ENCODE data around the gene JPH2.
A peak's percentile ranks its signal among the peaks of the same experiment; 100 is the strongest.

JPH2 gene

DNA sequence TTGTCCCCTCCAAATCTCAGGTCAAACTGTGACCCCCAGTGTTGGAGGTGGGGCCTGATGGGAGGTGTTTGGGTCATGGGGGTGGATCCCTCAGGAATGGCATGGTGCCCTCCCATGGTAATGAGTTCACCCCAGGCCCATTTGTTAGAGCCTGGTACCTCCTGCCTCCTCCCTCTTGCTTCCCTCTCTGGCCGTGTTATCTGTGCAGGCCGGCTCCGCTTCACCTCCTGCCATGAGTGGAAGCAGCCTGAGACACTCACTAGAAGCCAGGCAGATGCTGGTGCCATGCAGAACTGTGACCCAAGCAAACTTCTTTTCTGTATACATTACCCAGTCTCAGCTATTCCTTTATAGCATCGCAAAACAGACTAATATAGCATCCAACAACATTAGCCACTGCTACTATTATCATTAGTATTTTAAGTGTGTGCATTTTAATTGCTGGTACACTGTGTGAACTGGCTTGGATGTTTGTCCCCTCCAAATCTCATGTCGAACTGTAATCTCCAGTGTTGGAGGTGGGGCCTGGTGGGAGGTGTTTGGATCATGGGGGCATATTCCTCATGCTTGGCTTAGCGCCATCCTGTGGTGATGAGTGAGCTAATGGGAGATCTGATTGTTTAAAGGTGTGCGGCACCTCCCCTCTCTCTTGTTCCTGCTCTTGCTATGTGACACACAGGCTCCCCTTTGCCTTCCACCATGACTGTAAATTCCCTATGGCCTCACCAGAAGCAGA is 35.8 kb upstream of the JPH2 start:
- Histone ChIP-seq H3K36me3 (ENCODE audit: insufficient read depth, low read length) (no peaks in the 10 kb centered on the region), H3K9ac (ENCODE audit: low read depth, low read length) (no peak overlapping the region), H3K4me3 (ENCODE audit: low read length) (no peak overlapping the region), H3K9me3 (replicated peaks; ENCODE audit: low read length) (no peaks in the 10 kb centered on the region), H3K27me3 (ENCODE audit: control insufficient read depth, insufficient read depth, low read length) (no peaks in the 10 kb centered on the region), H3K4me1 (ENCODE audit: control insufficient read depth, insufficient read depth, low read length) (no peaks in the 10 kb centered on the region), H3K4me2 (ENCODE audit: low read length) (no peak overlapping the region)

DNA sequence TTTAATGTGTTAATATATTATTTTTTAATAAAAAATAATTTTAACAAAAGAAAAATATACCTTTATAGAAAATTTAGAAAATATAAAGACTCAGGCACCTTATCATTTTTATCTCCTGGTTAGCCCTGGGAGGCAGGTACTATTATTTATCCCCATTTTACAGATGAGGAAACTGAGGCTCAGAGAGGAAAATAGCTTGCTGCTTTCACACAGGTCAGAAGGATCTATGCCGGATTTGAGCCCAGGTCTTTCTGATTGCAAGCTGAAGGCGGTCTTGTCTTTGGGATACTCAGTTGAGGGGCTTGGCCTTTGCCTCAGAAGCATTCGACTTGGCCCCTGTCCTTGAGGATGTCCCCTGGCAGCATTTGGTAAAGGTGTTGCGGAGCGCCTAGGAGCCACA is 35.0 kb upstream of the JPH2 start:
- no peak overlapping the region for H3K4me3 ChIP-seq (ENCODE audit: low read length)
- H3K36me3 ChIP-seq (ENCODE audit: insufficient read depth, low read length), result no peaks in the 10 kb centered on the region
- no peaks in the 10 kb centered on the region for H3K4me1 ChIP-seq (ENCODE audit: control insufficient read depth, insufficient read depth, low read length)
- no peak overlapping the region for H3K9ac ChIP-seq (ENCODE audit: low read depth, low read length)
- H3K4me2 ChIP-seq (ENCODE audit: low read length), result no peak overlapping the region
- H3K27me3 ChIP-seq (ENCODE audit: control insufficient read depth, insufficient read depth, low read length), result no peaks in the 10 kb centered on the region
- no peaks in the 10 kb centered on the region for H3K9me3 ChIP-seq (replicated peaks; ENCODE audit: low read length)

DNA sequence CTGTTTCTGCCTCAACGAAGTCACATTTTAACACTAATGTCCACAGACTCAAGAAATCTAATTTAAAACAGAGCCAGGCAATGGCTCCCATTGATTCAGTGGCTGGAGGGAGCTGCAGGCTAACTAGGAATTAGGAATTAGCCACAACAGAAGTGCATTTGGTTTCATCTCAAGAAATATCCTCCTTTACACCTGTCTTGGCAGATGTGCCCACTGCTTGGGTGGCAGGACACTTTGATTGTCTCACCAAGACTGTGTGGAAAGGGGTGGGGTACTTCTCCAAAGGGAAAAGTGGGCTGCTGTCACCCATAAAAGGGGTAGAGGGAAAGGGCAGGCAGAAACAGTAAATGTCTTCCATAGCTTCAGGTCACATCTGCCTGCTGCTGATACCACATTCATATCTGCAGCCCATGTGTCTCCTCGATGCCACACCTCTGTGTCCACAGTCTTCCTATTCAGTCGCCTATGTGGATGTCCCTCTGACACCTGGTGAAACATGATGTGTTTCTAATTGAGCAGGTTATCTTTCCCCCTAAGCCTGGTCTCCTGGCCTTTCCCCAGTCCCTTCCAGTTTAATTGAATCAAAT is 34.5 kb upstream of the JPH2 start:
- H3K9me3 ChIP-seq (replicated peaks; ENCODE audit: low read length), result no peaks in the 10 kb centered on the region
- no peaks in the 10 kb centered on the region for H3K4me1 ChIP-seq (ENCODE audit: control insufficient read depth, insufficient read depth, low read length)
- no peak overlapping the region for H3K9ac ChIP-seq (ENCODE audit: low read depth, low read length)
- H3K4me2 ChIP-seq (ENCODE audit: low read length), result no peak overlapping the region
- H3K36me3 ChIP-seq (ENCODE audit: insufficient read depth, low read length), result no peaks in the 10 kb centered on the region
- H3K4me3 ChIP-seq (ENCODE audit: low read length), result no peak overlapping the region
- H3K27me3 ChIP-seq (ENCODE audit: control insufficient read depth, insufficient read depth, low read length), result no peaks in the 10 kb centered on the region

DNA sequence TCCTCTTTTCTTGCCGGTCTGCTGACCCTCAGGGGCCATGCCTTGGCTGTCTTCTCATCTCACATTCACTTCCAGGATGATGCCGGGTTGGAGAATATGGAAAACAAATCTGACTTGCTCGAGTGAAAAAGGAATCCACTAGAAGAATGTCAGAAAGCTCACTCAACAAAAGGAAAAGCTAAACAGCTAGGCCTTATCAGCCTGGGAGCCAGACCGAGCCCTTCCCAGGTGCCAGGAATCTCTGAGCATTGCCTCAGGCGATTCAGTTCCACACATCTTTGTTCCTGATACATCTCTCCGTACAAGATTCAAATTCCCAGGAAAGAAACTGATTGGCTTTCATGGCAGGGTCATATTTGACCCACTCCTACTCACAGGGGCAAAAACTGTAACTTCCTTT is 32.8 kb upstream of the JPH2 start:
- H3K4me3 ChIP-seq (ENCODE audit: low read length), result no peak overlapping the region
- H3K27me3 ChIP-seq (ENCODE audit: control insufficient read depth, insufficient read depth, low read length), result no peaks in the 10 kb centered on the region
- H3K9ac ChIP-seq (ENCODE audit: low read depth, low read length), result no peak overlapping the region

GRCh38 chr20:44219170-44219730 is 32.3 kb upstream of the JPH2 start:
- Histone ChIP-seq H3K9ac (ENCODE audit: low read depth, low read length) (no peak overlapping the region), H3K4me1 (ENCODE audit: control insufficient read depth, insufficient read depth, low read length) (no peaks in the 10 kb centered on the region), H3K36me3 (ENCODE audit: insufficient read depth, low read length) (no peaks in the 10 kb centered on the region), H3K9me3 (replicated peaks; ENCODE audit: low read length) (no peaks in the 10 kb centered on the region), H3K27me3 (ENCODE audit: control insufficient read depth, insufficient read depth, low read length) (no peaks in the 10 kb centered on the region), H3K4me3 (ENCODE audit: low read length) (no peak overlapping the region), H3K4me2 (ENCODE audit: low read length) (no peak overlapping the region)

More for the DNA sequence above, 32.8 kb upstream of the JPH2 start:
- H3K4me1 ChIP-seq (ENCODE audit: control insufficient read depth, insufficient read depth, low read length), result no peaks in the 10 kb centered on the region
- H3K4me2 ChIP-seq (ENCODE audit: low read length), result no peak overlapping the region
- no peaks in the 10 kb centered on the region for H3K36me3 ChIP-seq (ENCODE audit: insufficient read depth, low read length)
- H3K9me3 ChIP-seq (replicated peaks; ENCODE audit: low read length), result no peaks in the 10 kb centered on the region

GRCh38 chr20:44218446-44218845 is 31.5 kb upstream of the JPH2 start:
- no peaks in the 10 kb centered on the region for H3K9me3 ChIP-seq (replicated peaks; ENCODE audit: low read length)
- no peaks in the 10 kb centered on the region for H3K36me3 ChIP-seq (ENCODE audit: insufficient read depth, low read length)
- H3K9ac ChIP-seq (ENCODE audit: low read depth, low read length), result no peak overlapping the region
- H3K4me3 ChIP-seq (ENCODE audit: low read length), result no peak overlapping the region
- H3K4me1 ChIP-seq (ENCODE audit: control insufficient read depth, insufficient read depth, low read length), result no peaks in the 10 kb centered on the region
- no peak overlapping the region for H3K4me2 ChIP-seq (ENCODE audit: low read length)
- H3K27me3 ChIP-seq (ENCODE audit: control insufficient read depth, insufficient read depth, low read length), result no peaks in the 10 kb centered on the region

- no peak overlapping the region for H3K4me3 ChIP-seq (ENCODE audit: low read length)
- H3K4me2 ChIP-seq (ENCODE audit: low read length), result no peak overlapping the region
- H3K4me1 ChIP-seq (ENCODE audit: control insufficient read depth, insufficient read depth, low read length), result no peaks in the 10 kb centered on the region
- no peaks in the 10 kb centered on the region for H3K27me3 ChIP-seq (ENCODE audit: control insufficient read depth, insufficient read depth, low read length)
- H3K9me3 ChIP-seq (replicated peaks; ENCODE audit: low read length), result no peaks in the 10 kb centered on the region
- no peak overlapping the region for H3K9ac ChIP-seq (ENCODE audit: low read depth, low read length)
- H3K36me3 ChIP-seq (ENCODE audit: insufficient read depth, low read length), result no peaks in the 10 kb centered on the region
These were observed 30.5 kb upstream of the JPH2 start for GRCh38 chr20:44217342-44218092.

DNA sequence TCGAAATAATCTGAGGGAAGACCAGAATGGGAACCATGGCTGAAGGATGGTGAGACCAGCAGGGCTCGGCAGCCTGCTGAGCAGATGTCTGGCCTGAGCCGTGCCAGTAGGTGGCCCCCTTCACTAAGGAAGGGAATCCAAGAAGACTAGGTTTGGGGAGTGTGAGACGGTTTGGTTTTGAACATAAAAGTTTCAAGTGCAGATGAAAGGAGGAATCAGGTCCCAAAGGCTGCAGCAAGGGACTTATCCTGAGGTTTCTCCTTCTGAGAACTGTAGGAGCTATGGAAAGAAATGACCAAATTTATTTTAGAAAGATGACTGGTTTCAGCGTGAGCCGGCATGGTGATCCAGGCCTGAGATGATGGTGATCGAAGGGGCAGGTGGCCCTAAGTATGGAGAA is 28.1 kb upstream of the JPH2 start:
- Histone ChIP-seq H3K4me1 (ENCODE audit: control insufficient read depth, insufficient read depth, low read length) (peaks cover 9% of the 10 kb centered on the region), H3K9me3 (replicated peaks; ENCODE audit: low read length) (no peaks in the 10 kb centered on the region), H3K27me3 (ENCODE audit: control insufficient read depth, insufficient read depth, low read length) (no peaks in the 10 kb centered on the region), H3K4me2 (ENCODE audit: low read length) (no peak overlapping the region), H3K4me3 (ENCODE audit: low read length) (no peak overlapping the region), H3K36me3 (ENCODE audit: insufficient read depth, low read length) (no peaks in the 10 kb centered on the region), H3K9ac (ENCODE audit: low read depth, low read length) (no peak overlapping the region)

DNA sequence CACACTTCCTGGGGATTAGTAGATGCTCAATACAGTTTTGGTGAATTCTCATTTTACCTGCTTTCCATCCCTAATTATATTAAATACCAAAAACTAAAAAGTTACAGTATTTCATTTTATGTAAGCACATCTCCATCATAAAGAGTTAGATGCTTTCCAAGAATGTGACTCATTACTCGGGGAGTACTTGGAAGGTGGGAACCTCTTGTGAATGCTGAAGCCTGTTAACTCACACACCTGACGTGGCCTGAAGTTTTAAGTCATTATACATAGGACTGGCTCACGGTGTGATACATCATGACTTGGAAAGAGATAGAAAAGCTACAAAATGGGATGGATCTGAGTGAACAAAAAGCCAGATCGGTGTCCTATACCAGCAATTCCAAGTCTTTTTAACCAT is 25.8 kb upstream of the JPH2 start:
- H3K4me3 ChIP-seq (ENCODE audit: low read length), result no peak overlapping the region
- no peak overlapping the region for H3K4me2 ChIP-seq (ENCODE audit: low read length)
- no peak overlapping the region for H3K9ac ChIP-seq (ENCODE audit: low read depth, low read length)
- H3K36me3 ChIP-seq (ENCODE audit: insufficient read depth, low read length), result no peaks in the 10 kb centered on the region
- H3K27me3 ChIP-seq (ENCODE audit: control insufficient read depth, insufficient read depth, low read length), result no peaks in the 10 kb centered on the region
- peaks cover 21% of the 10 kb centered on the region for H3K4me1 ChIP-seq (ENCODE audit: control insufficient read depth, insufficient read depth, low read length)
- no peaks in the 10 kb centered on the region for H3K9me3 ChIP-seq (replicated peaks; ENCODE audit: low read length)

DNA sequence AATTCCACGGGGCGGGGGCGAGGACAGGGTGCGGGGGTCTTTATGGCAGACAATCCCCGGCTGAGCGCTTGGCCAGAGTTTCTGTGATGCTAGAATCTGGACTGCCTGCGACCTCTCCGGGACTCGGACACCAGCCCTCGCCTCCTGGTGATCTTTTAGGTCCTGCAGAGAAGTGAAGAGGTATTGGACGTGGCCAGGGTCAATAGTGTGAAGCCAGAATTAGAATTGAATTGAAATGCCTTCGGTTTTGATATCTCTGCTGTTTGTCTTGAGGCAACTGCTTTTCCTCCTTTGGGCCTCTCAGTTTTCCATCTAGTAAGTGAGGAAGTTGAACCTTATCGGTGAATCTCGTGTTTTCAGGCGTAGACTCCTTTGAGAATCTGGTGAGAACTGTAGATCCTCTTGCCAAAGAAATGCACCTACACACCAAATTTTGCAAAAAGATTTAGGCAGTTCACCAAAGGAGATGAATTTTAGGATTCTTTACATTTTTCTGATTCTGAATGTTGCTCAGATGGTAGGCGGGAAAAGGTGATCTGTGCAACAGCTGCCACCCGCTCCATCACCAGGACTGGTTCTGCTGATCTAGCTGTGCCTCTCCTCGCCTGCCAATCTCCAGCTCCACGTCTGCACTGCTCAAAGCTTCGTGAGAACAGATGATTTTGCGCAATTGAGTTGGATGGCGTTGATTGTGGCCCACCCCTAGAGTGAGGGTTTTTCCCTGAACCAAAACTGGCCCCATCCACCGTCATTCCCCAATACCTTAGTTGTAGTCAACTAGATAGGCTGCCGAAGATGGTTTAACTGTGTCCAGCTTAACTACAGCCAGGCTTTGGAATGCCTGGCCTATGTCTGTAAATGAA is 24.4 kb upstream of the JPH2 start:
- Histone ChIP-seq H3K9me3 (replicated peaks; ENCODE audit: low read length) (no peaks in the 10 kb centered on the region), H3K4me3 (ENCODE audit: low read length) (peak overlapping the region; percentile 88), H3K9ac (ENCODE audit: low read depth, low read length) (peak overlapping the region; percentile 85), H3K27me3 (ENCODE audit: control insufficient read depth, insufficient read depth, low read length) (no peaks in the 10 kb centered on the region), H3K4me1 (ENCODE audit: control insufficient read depth, insufficient read depth, low read length) (peaks cover 32% of the 10 kb centered on the region), H3K36me3 (ENCODE audit: insufficient read depth, low read length) (peaks cover under 1% of the 10 kb centered on the region), H3K4me2 (ENCODE audit: low read length) (peak overlapping the region; percentile 89)
